ENCODE results near the gene FECH.

FECH gene, protein sequence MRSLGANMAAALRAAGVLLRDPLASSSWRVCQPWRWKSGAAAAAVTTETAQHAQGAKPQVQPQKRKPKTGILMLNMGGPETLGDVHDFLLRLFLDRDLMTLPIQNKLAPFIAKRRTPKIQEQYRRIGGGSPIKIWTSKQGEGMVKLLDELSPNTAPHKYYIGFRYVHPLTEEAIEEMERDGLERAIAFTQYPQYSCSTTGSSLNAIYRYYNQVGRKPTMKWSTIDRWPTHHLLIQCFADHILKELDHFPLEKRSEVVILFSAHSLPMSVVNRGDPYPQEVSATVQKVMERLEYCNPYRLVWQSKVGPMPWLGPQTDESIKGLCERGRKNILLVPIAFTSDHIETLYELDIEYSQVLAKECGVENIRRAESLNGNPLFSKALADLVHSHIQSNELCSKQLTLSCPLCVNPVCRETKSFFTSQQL

DNA sequence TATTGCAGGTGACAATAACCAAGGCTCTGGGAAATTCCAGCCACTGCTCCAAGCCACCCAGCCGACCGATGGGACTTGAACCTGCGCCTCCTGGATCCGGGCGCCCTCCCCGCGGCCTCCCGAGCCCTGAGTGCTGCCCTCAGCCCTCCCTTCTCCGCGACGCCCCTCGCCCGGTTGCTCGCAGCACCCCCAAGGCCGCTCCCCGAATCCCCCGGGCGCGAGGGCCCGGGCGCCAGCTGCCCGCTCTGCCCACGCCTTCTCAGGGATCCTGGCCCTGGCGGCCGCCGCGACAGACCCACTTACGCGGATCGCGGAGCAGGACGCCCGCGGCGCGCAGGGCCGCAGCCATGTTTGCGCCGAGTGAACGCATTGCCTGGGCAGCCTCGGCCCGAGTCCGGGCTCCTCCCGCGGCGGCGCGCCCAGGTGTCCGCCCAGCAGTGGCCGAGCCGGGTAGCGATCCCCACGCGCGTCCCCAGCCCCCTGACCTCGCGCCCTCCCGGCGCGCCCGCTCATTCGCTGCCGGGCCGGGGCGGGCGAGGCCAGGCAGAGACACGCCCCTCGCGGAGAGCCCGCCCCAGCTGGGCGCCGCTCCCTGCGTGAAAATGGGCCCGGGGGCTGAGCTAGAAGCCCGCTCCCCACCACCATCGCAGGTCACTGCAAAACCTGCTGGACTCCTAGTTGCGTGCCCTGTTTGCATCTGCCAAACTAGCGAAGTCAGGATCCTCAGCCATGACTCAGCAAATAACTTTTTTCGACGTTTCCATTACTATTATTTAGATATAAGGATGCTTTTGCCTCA is at the start of gene FECH:
Gene FECH (minus strand): TSS at position 452 of the 799 bp plus-strand sequence. CDS start 82 bp downstream, at position 370.
- DNase-seq (ENCODE audit: low read depth) = peak; percentile 19
- peak within 1 kb of the TSS; percentile 82 for H3K4me3 ChIP-seq (ENCODE audit: low read depth, low read length)
- TF ChIP-seq CTCF (IDR thresholded peaks at IDR 0.05; ENCODE audit: low read depth, low read length, missing control alignments) = no peak

DNA sequence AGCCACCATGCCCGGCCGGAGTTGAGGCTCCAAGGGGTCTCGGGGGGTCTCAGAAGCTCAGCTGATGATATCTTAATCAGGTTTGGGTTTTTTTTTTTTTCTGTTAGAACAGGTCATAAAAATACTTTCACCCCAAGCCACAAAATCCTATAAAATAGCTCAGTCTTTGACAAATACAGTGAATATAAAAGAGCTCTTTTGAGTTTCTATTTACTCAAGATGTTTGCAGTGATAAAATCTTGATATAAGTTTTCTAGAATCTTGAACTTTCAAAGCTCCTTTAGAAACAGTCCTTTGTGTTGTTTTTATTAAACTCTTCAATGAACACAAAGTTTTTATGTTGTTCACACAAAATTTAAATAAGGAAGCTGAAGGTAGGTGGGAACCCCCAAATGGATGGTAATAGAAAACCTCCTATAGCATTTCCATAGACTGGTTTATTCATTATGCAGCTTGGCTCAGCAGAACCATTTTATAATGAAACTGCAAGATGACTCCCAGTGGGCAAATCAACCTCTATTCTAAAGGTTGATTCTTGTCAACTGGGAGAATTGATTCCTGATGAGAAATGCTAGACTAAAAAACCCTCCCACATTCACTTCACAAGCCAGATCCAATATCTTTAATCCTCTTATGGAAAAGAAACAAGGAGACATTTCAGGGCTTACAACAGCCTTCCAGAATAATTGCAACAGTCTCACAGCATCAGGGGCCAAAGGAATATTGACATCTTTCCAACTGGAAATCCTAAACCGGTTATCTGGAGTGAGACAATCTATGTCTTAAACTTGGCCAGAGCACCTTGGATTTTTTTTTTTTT is 48.7 kb upstream of the FECH start:
- DNase-seq (ENCODE audit: low read depth) = no peak
- no peak overlapping the region for H3K4me3 ChIP-seq (ENCODE audit: low read depth, low read length)
- no peak for TF ChIP-seq CTCF (IDR thresholded peaks at IDR 0.05; ENCODE audit: low read depth, low read length, missing control alignments)

GRCh38 chr18:57631697-57632096 is 45.2 kb upstream of the FECH start:
- no peak for TF ChIP-seq CTCF (IDR thresholded peaks at IDR 0.05; ENCODE audit: low read depth, low read length, missing control alignments)
- DNase-seq (ENCODE audit: low read depth) = no peak
- H3K4me3 ChIP-seq (ENCODE audit: low read depth, low read length) = no peak overlapping the region

- no peak for TF ChIP-seq CTCF (IDR thresholded peaks at IDR 0.05; ENCODE audit: low read depth, low read length, missing control alignments)
- peak overlapping the region; percentile 77 for H3K4me3 ChIP-seq (ENCODE audit: low read depth, low read length)
- peak; percentile 42 for DNase-seq (ENCODE audit: low read depth)
Observed at GRCh38 chr18:57630754-57631595, 44.5 kb upstream of the FECH start.

DNA sequence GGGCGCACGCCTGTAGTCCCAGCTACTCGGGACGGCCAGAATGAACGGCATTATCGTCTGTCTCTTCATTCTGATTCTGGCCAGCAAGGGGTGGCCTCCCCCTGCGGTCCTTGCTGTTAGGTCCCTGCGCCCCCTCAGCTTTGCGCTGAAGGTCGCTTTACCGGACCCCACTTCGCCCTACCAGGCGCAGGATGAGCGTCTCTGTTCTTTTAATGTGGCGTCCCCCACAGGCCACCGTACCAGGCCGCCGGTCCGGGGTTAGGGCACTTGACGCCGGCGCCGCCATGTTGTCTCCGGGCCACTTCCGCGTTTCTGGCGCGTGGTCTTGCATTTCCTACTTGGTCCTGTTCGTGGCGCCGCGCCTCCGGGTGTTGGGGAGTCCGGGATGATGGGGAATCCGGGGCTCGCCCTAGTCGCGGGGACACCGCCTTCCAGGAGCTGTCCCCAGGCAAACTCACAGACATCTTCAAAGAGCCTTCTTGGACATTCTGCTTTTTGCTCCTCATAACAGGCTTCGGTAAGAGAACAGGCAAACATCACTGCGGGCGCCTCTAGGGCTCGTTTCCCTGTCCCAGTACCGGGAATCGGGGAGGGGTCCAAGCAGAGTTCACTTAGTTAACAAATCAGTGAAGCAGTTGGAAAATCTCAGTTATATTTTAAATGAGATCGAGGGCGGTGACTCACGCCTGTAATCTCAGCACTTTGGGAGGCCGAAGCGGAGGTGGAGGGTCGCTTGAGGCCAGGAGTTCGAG is 43.7 kb upstream of the FECH start:
- peak overlapping the region; percentile 77 for H3K4me3 ChIP-seq (ENCODE audit: low read depth, low read length)
- DNase-seq (ENCODE audit: low read depth) = peak; percentile 83
- TF ChIP-seq CTCF (IDR thresholded peaks at IDR 0.05; ENCODE audit: low read depth, low read length, missing control alignments) = peak; percentile 66
